HG02678 (cell line): ENCODE measurements around the gene C2CD4C.
"Not testable (repeated sequence)": the region's sequence is repeated elsewhere in the genome, so short reads cannot be mapped to it uniquely, and the experiment has no call there.

ENCODE experiments used
- ATAC-seq: cut with Tn5 transposase; IDR thresholded peaks from one replicate; pipeline ENCODE4 v1.9.1; 2021; ENCODE audit warnings: mild to moderate bottlenecking, moderate library complexity; ENCODE audit not compliant: unreplicated experiment

Gene C2CD4C

GRCh38 chr19:418761-419671 is 10.1 kb upstream of the C2CD4C start:
- ATAC-seq = no peak

- no peak for ATAC-seq
These were observed 7.5 kb upstream of the C2CD4C start for GRCh38 chr19:416416-416815.

GRCh38 chr19:415292-415691 is 6.3 kb upstream of the C2CD4C start:
- ATAC-seq = no peak

GRCh38 chr19:413756-414420 is 4.9 kb upstream of the C2CD4C start:
- ATAC-seq = no peak

GRCh38 chr19:412356-413355 is 3.7 kb upstream of the C2CD4C start:
- no peak for ATAC-seq

- no peak for ATAC-seq
These were observed 2.9 kb upstream of the C2CD4C start for GRCh38 chr19:411723-412355.

- not testable (repeated sequence) for ATAC-seq
These were observed 2.3 kb upstream of the C2CD4C start for GRCh38 chr19:411121-411722.

GRCh38 chr19:410243-410781 is 1.4 kb upstream of the C2CD4C start:
- no peak for ATAC-seq

- ATAC-seq = no peak
These were observed 732 bp upstream of the C2CD4C start for GRCh38 chr19:409516-410242.

GRCh38 chr19:408441-408901 is 476 bp downstream of the C2CD4C start:
- no peak for ATAC-seq

- no peak for ATAC-seq
These were observed 1.2 kb downstream of the C2CD4C start for GRCh38 chr19:407511-408440.

- ATAC-seq = no peak
These were observed 1.9 kb downstream of the C2CD4C start for GRCh38 chr19:406971-407510.

- no peak for ATAC-seq
These were observed 2.7 kb downstream of the C2CD4C start for GRCh38 chr19:406135-406781.

- ATAC-seq = no peak
These were observed 3.6 kb downstream of the C2CD4C start for GRCh38 chr19:405121-405965.

- ATAC-seq = no peak
These were observed 5.5 kb downstream of the C2CD4C start for GRCh38 chr19:403221-404027.
